Right ventricle myocardium superior (tissue), 1 donor: ENCODE data around the gene RPE65. TPM values are rescaled to one million over a fixed set of nuclear protein-coding genes. Genes with fewer than 3 reads are reported as not detected.

Source experiments
- ATAC-seq: fragments of 200-7000 bp; cut with Tn5 transposase; one replicate; pipeline ENCODE4 v1.9.1; 2020; ENCODE audit warnings: mild to moderate bottlenecking; ENCODE audit not compliant: poor library complexity
- DNase-seq: peaks from one replicate; pipeline ENCODE4 v3.0.0-alpha.2; 2020
- intact Hi-C: fragments of 100-400 bp; cut with DNase I; formaldehyde crosslinking; loops from one replicate; pipeline ENCODE4 v1.11.2; 2022
- total RNA-seq: library from RNA; stranded (reverse); fragmentation: NEBNext Ultra II Directional; extraction: Animal tissue kit (Norgen Biotek cat#: 25700); gene quantifications from one replicate; pipeline ENCODE4 v1.2.1, GENCODE V29; 2021
- donor health status: DM: no; HTN: yes; CAD: no; lungs with severe emphysema.

Gene RPE65
- total RNA-seq, 1 donor from 2014 or later: not detected

DNA sequence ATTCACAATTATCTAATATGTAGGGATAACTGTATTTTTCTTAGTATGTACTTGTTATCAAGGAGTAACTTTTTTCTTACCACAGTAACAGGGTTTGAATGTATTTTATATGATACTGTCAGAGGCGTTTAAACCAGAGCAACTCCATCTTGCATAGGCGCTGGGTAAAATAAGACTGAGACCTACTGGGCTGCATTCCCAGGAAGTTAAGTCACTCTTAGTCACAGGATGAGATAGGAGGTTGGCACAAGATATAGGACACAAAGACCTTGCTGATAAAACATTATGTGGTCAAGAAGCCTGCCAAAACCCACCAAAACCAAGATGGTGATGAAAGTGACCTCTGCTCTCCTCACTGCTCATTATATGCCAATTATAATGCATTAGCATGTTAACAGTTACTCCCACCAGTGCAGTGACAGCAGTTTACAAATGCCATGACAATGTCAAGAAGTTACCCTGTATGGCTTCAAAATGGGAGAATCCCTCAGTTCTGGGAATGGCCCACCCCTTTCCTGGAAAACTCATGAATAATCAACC lies 64.8 kb downstream of the RPE65 start:
- intact Hi-C loops: no loop called here
- DNase-seq (no peak), ATAC-seq (peak; percentile 83)

DNA sequence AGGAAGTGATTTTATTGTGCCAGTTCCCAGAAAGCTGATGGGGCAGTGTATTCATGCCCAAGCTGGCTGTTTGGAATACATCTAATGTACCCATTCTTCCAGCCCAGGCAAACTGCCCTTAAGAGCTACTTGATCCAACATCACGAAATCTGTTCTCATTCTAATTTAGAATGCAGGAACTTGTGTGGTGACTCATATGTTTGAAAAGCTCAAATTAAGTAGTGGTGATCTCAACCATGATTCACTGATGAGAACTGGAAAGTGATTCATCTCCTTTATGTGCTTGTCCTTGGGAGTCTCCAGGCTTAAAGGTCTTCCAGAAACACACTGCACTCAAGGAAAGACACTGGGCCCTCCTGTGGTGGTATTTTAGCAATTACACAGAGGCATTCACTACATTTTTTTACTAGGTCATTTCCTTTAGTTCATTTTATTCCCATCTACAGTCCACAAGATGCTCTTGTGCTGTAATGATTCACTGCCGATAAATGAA lies 65.4 kb downstream of the RPE65 start:
- intact Hi-C loops: no loop called here
- no peak for DNase-seq
- peak; percentile 57 for ATAC-seq

DNA sequence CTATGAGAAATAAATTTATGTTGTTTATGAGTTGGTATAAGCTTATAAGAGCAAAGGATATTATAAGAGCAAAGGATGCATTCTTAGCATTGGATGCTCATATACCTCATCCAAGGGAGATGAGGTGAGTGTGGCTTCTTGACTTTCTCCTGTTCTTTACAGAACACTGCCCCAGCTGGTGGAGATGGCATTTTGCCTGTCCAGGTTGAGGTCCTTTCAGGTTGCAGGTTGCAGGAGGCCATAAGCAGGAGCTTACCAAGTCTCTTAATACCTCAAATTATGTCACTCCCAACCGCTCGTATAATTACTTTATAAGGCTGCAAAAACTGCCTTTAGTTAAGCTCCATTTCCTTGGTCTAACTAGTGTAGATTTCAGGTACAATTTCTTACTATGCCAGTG lies 66.7 kb downstream of the RPE65 start:
- intact Hi-C loops: no loop called here
- DNase-seq: no peak
- no peak for ATAC-seq

DNA sequence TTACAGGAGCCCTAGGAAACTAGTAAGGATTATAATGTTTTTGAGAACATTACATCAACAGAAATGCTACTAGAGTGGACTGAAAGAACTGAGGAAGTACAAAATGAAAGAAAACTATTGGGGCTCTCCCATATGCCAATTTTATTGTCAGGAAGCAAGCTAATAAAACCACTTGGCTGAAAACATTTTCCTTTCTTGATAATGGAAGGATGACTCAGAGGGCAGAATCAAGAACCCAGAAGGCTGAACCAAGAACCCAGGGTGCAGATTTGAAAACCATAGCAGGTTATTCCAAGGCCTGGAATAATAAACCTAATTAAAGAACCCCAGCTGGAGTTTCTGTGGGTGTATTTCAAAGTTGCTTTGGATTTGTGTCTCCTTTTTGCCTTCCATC lies 70.7 kb downstream of the RPE65 start:
- intact Hi-C loops: no loop called here
- ATAC-seq (no peak), DNase-seq (no peak)

Other genes with a start within 250 kb of the RPE65 start
- 93.2 TPM for gene WLS, start 217.4 kb downstream of the RPE65 start, total RNA-seq
- 0.56 TPM for gene DEPDC1, start 47.1 kb upstream of the RPE65 start, total RNA-seq